Measurements from ENCODE around the gene MAPK1IP1L.

DNA sequence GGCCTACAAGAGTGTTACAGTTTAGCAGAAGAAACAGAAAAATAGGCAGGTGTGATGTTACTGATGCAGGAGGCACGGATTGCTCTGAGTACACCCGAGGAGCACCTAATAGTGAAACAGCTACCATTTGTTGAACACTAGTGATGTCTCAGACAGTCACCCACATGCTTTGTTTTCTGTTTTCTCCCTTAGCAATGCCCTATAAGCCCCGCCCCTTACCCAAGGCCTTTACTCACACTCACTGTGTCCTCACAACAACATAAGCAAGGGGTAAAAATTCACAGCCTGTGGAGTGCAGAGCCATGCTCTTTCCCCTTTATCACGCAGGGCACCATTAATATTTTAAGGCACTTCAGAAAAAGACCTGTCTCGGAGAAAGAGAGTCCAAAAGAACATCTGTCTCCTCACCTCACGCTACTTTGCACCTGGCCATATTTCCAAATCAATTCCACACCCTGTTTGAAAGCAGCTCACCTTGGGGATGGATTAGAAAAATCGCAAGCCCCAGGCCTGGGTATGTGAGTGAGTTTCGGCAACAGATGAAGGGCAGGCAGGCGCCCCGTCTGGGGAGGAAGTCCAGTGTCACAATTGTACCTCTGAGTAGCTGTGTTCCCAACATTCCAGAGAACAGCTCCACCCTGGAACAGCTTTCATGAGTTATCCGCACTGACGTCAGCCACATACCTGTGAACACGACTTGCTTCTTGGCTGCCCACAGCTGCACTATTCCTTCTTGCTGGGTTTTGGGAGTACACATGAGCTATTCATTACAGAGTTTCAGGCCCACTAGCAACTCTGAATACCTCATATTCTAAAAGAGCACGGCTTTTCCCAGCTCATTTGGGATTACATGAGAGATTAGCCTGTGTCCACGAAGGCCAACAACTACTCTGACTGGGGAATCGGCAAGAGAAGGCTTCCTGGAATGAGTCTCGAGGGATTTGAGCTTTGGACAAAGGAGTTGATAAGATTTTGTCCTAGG is 26.0 kb downstream of the MAPK1IP1L start:
- TF ChIP-seq GABPA (IDR thresholded peaks at IDR 0.05; ENCODE audit: low read depth) (no peak), REST (IDR thresholded peaks at IDR 0.05; ENCODE audit: insufficient replicate concordance, low read depth) (no peak)
